Measurements from ENCODE around the gene KCNH1. TPM values are rescaled to one million over a fixed set of nuclear protein-coding genes. Genes with fewer than 3 reads are reported as not detected.

KCNH1 gene
- total RNA-seq, 1 experiment from 2014 or later: 3.0 TPM

- no peaks in the 10 kb centered on the region for H3K36me3 ChIP-seq
- H3K4me1 ChIP-seq: no peaks in the 10 kb centered on the region
- H3K9me3 ChIP-seq (replicated peaks): no peaks in the 10 kb centered on the region
- no peaks in the 10 kb centered on the region; the same call in 1 of the 2 replicates for H3K27me3 ChIP-seq
- H3K27ac ChIP-seq: no peak overlapping the region
- H3K4me3 ChIP-seq: no peak overlapping the region
- DNase-seq: no peak
Measured at GRCh38 chr1:210728437-210729149, 405.4 kb downstream of the KCNH1 start.

- Histone ChIP-seq H3K9me3 (replicated peaks) (no peaks in the 10 kb centered on the region), H3K4me3 (no peak overlapping the region), H3K4me1 (no peaks in the 10 kb centered on the region), H3K27ac (no peak overlapping the region), H3K36me3 (no peaks in the 10 kb centered on the region), H3K27me3 (no peaks in the 10 kb centered on the region; the same call in 1 of the 2 replicates)
- DNase-seq: no peak
Measured at GRCh38 chr1:210727709-210728108, 406.2 kb downstream of the KCNH1 start.

- no peaks in the 10 kb centered on the region for H3K4me1 ChIP-seq
- no peak overlapping the region for H3K27ac ChIP-seq
- H3K36me3 ChIP-seq: no peaks in the 10 kb centered on the region
- H3K9me3 ChIP-seq (replicated peaks): no peaks in the 10 kb centered on the region
- no peaks in the 10 kb centered on the region; the same call in 1 of the 2 replicates for H3K27me3 ChIP-seq
- H3K4me3 ChIP-seq: no peak overlapping the region
- DNase-seq: peak; percentile 37 to 76
Measured at GRCh38 chr1:210726621-210727020, 407.3 kb downstream of the KCNH1 start.

GRCh38 chr1:210724768-210725167 lies 409.2 kb downstream of the KCNH1 start:
- Histone ChIP-seq H3K27me3 (no peaks in the 10 kb centered on the region; the same call in 1 of the 2 replicates), H3K9me3 (replicated peaks) (no peaks in the 10 kb centered on the region), H3K4me3 (no peak overlapping the region), H3K4me1 (no peaks in the 10 kb centered on the region), H3K27ac (no peak overlapping the region), H3K36me3 (no peaks in the 10 kb centered on the region)
- DNase-seq: no peak

GRCh38 chr1:210723646-210724045 lies 410.3 kb downstream of the KCNH1 start:
- H3K27ac ChIP-seq: no peak overlapping the region
- no peak for DNase-seq
- H3K9me3 ChIP-seq (replicated peaks): no peaks in the 10 kb centered on the region
- H3K4me3 ChIP-seq: no peak overlapping the region
- no peaks in the 10 kb centered on the region for H3K36me3 ChIP-seq
- no peaks in the 10 kb centered on the region for H3K27me3 ChIP-seq
- no peaks in the 10 kb centered on the region for H3K4me1 ChIP-seq

GRCh38 chr1:210722410-210723081 lies 411.4 kb downstream of the KCNH1 start:
- no peaks in the 10 kb centered on the region for H3K4me1 ChIP-seq
- no peaks in the 10 kb centered on the region for H3K36me3 ChIP-seq
- H3K4me3 ChIP-seq: no peak overlapping the region
- no peak overlapping the region for H3K27ac ChIP-seq
- DNase-seq: no peak
- no peaks in the 10 kb centered on the region for H3K9me3 ChIP-seq (replicated peaks)
- no peaks in the 10 kb centered on the region for H3K27me3 ChIP-seq

- no peaks in the 10 kb centered on the region for H3K9me3 ChIP-seq (replicated peaks)
- no peaks in the 10 kb centered on the region for H3K27me3 ChIP-seq
- no peak for DNase-seq
- H3K4me1 ChIP-seq: no peaks in the 10 kb centered on the region
- H3K36me3 ChIP-seq: no peaks in the 10 kb centered on the region
- no peak overlapping the region for H3K4me3 ChIP-seq
- H3K27ac ChIP-seq: no peak overlapping the region
Measured at GRCh38 chr1:210715072-210715471, 418.9 kb downstream of the KCNH1 start.

GRCh38 chr1:210711825-210712612 lies 421.9 kb downstream of the KCNH1 start:
- Histone ChIP-seq H3K9me3 (replicated peaks) (no peaks in the 10 kb centered on the region), H3K27me3 (no peaks in the 10 kb centered on the region; the same call in 1 of the 2 replicates), H3K4me1 (no peaks in the 10 kb centered on the region), H3K4me3 (no peak overlapping the region), H3K36me3 (no peaks in the 10 kb centered on the region), H3K27ac (no peak overlapping the region)
- DNase-seq: peak in 1 of 2 experiments; percentile 38

- no peak overlapping the region for H3K27ac ChIP-seq
- H3K4me3 ChIP-seq: no peak overlapping the region
- H3K36me3 ChIP-seq: no peaks in the 10 kb centered on the region
- no peaks in the 10 kb centered on the region for H3K4me1 ChIP-seq
- H3K27me3 ChIP-seq: no peaks in the 10 kb centered on the region; the same call in 1 of the 2 replicates
- H3K9me3 ChIP-seq (replicated peaks): no peaks in the 10 kb centered on the region
- no peak for DNase-seq
Measured at GRCh38 chr1:210709701-210710100, 424.2 kb downstream of the KCNH1 start.

GRCh38 chr1:210707300-210708240 lies 426.4 kb downstream of the KCNH1 start:
- Histone ChIP-seq H3K36me3 (no peaks in the 10 kb centered on the region), H3K4me1 (no peaks in the 10 kb centered on the region), H3K4me3 (no peak overlapping the region), H3K27me3 (no peaks in the 10 kb centered on the region; the same call in 1 of the 2 replicates), H3K9me3 (replicated peaks) (no peaks in the 10 kb centered on the region), H3K27ac (no peak overlapping the region)
- no peak for DNase-seq

- no peaks in the 10 kb centered on the region; the same call in 1 of the 2 replicates for H3K27me3 ChIP-seq
- H3K9me3 ChIP-seq (replicated peaks): no peaks in the 10 kb centered on the region
- H3K4me1 ChIP-seq: no peaks in the 10 kb centered on the region
- H3K4me3 ChIP-seq: no peak overlapping the region
- no peak for DNase-seq
- no peak overlapping the region for H3K27ac ChIP-seq
- H3K36me3 ChIP-seq: no peaks in the 10 kb centered on the region
Measured at GRCh38 chr1:210706246-210706645, 427.7 kb downstream of the KCNH1 start.

GRCh38 chr1:210705086-210705485 lies 428.9 kb downstream of the KCNH1 start:
- H3K4me3 ChIP-seq: no peak overlapping the region
- DNase-seq: no peak
- H3K27ac ChIP-seq: no peak overlapping the region
- no peaks in the 10 kb centered on the region for H3K36me3 ChIP-seq
- no peaks in the 10 kb centered on the region; the same call in 1 of the 2 replicates for H3K27me3 ChIP-seq
- H3K9me3 ChIP-seq (replicated peaks): no peaks in the 10 kb centered on the region
- no peaks in the 10 kb centered on the region for H3K4me1 ChIP-seq

GRCh38 chr1:210703593-210703992 lies 430.4 kb downstream of the KCNH1 start:
- DNase-seq: no peak
- no peaks in the 10 kb centered on the region; the same call in 1 of the 2 replicates for H3K27me3 ChIP-seq
- no peaks in the 10 kb centered on the region for H3K9me3 ChIP-seq (replicated peaks)
- H3K36me3 ChIP-seq: no peaks in the 10 kb centered on the region
- no peak overlapping the region for H3K4me3 ChIP-seq
- H3K4me1 ChIP-seq: no peaks in the 10 kb centered on the region
- H3K27ac ChIP-seq: no peak overlapping the region

- H3K4me3 ChIP-seq: no peak overlapping the region
- no peaks in the 10 kb centered on the region for H3K27me3 ChIP-seq
- no peaks in the 10 kb centered on the region for H3K9me3 ChIP-seq (replicated peaks)
- no peaks in the 10 kb centered on the region for H3K36me3 ChIP-seq
- no peak for DNase-seq
- no peak overlapping the region for H3K27ac ChIP-seq
- no peaks in the 10 kb centered on the region for H3K4me1 ChIP-seq
Measured at GRCh38 chr1:210702506-210702905, 431.4 kb downstream of the KCNH1 start.

All from SJCRH30 (cell line).